Stimulated activated CD4-positive, alpha-beta T cell treated with anti-CD3 and anti-CD28 coated beads, Interleukin-1b, Interleukin-23, amount 100 ng/mL, for 48 hours (primary cell): ENCODE measurements around the gene BFAR.
A peak's percentile ranks its signal among the peaks of the same experiment; 100 is the strongest.

Experiments
- DNase-seq: peaks from one replicate; pipeline ENCODE4 v3.0.0-alpha.2; 2020

BFAR gene, protein sequence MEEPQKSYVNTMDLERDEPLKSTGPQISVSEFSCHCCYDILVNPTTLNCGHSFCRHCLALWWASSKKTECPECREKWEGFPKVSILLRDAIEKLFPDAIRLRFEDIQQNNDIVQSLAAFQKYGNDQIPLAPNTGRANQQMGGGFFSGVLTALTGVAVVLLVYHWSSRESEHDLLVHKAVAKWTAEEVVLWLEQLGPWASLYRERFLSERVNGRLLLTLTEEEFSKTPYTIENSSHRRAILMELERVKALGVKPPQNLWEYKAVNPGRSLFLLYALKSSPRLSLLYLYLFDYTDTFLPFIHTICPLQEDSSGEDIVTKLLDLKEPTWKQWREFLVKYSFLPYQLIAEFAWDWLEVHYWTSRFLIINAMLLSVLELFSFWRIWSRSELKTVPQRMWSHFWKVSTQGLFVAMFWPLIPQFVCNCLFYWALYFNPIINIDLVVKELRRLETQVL

DNA sequence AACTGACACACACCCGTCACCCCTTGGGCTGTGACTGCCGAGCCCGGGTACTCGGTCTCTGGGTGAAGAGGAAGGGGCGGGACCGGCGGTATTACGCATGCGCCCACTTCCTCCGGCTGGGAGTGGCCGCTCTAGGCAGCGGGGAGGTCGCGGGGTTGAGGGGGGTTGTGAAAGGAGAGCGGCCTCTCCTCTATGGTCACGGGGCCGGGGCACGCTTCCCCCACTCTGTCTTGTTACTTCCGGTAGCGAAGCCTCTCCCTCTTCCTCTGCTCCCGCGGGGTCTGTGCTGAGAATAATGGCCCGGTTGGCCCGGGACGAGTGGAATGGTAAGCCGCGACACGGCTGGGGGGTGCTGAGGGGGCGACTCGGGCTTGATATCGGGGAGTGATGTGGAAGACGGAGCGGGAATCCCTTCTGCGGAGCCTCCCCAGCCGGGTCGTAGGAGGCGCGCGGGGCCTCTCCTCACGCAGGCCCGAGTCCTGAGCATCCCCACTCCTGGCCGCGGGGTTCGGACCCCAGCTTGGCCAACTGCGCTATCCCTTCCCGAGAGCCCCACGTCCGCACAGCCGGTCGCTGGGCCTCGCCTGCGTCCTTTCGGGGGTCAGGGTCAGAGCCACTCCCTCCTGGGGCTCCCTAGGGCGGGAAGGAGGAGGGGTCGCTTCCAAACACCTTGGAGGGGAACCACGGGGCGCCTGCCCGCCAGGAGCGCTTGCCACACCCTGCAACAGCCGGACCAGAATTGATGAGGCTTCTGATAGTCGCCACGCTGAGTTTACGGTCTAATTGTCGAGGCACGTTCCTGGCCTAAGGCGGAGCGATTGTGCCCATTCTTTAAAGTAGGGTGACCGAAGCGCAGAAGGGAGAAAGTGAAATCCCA, at the start of gene BFAR:
Gene BFAR (plus strand): TSS at position 259 of the 877 bp plus-strand sequence. CDS start 11,396 bp downstream, outside the sequence.
- DNase-seq, result peak; percentile 99

DNA sequence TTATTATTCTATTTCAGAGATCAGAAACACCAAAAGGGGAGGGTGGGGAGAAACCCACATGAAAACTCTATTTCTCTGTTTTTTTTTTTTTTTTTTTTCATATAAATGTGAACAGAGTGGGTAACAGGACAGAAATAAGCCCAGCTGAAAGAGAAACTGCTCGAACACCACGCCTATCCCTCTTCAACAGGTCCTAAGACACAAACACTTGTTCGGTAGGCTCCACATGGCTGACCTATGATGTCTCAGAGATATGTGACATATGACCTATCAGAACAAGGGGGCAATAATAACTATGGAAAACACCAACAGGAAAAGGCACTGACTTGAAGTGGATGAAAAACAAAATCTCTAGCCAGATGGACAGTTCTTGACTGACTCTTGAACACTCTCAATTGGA, 47.5 kb upstream of the BFAR start:
- DNase-seq, result no peak

DNA sequence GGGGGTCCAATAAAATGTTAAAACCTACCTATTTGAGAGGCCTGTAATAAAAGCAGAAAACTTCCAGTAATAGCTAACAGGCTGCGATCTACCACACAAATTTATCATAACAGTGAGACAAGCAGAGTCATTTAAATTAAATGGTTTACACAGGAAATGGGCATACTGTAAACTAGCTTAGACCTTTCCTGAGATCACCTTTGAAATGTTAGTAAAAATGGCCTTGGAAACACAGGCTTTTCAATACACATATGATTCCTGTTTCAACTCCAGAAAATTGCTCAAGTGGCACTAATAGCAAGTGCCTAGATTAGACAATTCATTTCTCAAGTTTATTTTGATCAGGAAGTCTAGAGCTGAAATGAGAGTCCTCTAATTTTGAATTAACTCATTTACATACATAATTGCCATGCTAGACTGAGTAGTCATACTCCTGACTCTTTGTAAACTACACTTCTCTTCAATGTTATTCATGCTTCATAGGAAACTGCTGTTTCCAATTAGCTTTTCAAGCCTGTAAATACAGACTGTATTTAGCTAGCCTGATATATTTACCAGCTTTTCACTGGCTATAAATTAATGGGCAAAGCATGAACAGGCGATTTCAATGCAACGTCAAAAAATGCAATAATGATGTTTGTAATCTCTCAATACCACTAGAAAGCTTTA, 46.0 kb upstream of the BFAR start:
- no peak for DNase-seq

DNA sequence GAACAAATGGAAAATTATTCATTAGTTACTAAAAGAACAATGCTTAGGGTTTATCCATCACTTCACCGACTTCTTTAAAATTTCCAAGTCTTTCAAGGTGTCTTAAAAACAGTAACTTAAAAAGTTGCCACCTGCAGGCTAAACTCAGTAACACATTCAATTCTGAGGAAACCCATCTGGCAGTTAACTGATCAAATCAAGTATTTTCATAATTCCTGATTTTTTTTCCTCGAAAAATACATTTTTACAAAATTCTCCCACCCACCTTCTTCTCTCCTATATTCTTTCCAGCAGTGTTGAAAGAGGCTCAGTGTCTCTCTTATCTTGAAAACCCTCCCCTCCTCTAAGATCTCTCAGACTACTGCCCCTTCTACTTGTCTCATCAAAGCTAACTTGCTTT, 32.6 kb upstream of the BFAR start:
- no peak for DNase-seq

DNA sequence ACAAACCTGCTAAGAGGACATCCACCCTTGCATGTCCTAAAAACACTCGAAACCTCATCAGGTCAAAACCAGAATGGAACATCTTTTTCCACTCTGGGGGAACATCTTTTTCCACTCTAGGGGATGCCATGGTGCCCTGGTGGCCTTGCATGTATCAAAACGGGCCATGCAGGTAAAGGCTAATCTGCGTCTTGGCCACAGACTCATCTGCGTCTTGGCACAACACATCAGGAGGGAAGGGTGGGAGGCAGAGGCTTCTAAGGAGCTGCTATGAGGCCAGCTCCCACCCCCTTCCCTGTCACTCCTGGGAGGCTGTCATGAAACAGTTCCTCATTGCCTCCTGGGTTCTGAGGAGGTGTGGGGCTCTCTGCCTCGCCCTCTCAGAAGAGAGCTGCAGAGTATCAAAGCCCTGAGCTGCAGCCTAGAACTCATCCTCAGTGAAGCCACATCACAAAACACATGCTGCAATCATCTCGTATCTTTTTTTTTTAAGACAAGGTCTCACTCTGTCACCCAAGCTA, 30.2 kb upstream of the BFAR start:
- DNase-seq, result no peak

DNA sequence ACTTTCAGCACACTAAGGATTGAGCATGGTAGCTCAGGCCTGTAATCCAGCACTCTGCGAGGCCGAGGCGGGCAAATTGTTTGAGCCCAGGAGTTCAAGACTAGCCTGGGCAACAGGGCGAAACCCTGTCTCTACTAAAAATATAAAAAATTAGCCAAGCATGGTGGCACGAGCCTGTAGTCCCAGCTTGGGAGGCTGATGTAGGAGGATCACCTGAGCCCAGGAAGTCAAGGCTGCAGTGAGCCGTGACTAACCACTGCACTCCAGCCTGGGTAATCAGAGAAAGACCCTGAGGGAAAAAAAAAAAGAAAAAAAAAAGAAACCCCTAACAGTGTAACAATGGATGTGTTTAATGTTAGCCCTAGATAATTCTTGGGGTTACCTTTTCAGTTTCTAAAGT, 26.6 kb upstream of the BFAR start:
- DNase-seq, result no peak

DNA sequence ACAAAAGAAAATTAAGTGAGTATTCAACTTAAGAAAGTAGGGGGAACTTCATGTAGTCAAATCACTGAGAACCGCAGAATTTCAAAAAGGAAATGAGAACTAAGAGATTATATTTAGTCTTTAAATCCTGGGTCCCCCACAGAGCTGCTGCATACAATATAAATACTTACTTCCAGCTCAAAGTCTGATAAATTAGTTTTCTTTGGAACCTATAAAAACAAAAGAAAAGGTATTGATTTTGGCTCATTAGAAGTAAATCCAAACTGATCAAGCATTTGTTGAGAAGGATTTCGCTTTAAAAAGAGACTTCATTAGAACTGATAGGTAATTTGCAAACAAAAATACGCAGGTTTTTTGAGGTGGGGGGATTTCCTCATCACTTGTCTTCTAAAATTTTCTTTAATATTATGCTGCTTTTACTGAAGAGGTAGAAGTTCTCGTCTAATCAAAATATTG, 24.6 kb upstream of the BFAR start:
- DNase-seq, result no peak

DNA sequence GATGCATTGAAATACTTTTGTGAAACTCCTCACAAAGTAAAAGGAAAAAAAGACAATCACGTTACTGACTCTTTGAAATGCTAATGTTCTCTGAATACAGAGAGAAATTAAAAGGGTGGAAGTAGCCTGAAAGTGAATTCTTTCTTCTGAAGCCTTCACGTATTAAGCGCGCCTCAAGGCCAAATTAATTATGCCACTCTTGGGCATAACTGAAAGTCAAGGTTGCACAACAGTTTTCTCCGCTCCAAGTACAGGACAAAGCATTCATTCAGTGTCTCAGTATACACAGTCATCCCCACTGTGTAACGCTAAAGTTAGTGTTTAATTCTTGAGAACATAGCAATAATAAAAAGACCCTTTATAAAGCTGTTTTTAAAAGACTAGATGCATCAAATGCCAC, 24.1 kb upstream of the BFAR start:
- DNase-seq, result no peak

DNA sequence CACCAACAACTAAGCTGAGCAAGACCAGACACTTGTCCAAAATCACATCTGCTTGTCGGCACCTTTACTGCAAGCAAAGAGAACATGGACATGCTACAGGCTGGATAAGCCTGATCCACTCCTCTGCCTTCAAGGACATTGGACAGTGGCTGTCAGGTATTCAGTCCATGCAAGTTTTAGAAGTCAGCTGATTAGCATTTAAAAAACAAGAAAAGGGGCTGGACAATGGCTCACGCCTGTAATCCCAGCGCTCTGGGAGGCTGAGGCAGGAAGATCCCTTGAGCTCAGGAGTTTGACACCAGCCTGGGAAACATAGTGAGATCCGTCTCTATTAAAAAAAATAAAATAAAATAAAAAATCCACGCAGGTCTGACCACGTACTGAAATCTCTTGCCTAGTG, 23.0 kb upstream of the BFAR start:
- DNase-seq, result no peak

DNA sequence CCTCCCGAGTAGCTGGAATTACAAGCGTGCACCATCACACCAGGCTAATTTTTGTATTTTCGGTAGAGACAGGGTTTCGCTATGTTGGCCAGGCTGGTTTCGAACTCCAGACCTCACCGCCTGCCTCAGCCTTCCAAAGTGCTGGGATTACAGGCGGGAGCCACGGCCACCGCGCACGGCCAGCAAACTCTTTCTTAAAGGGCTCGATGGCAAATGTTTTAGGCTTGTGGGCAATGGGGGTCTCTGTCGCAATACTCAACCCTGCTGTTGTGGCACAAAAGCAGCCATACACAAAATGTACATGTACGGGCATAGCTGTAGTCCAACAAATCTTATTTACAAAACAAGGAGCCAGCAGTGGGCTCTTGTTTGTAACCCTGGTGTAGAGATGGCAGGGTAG, 21.1 kb upstream of the BFAR start:
- DNase-seq, result no peak

DNA sequence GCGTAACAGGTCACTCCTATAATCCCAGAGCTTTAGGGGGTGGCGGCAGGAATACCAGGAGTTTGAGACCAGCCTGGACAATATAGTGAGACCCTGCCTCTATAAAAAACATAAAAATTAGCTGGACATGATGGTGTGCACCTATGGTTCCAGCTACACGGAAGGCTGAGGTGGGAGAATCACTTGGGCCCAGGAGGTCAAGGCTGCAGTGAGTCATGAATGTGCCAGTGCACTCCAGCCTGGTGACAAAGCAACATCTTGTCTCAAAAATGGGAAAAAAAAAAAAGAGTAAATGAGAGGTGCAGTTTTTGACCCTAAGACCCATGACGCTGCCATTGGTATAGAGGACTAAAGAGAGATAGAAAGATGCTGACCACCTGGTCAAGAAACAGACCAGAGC, 18.8 kb upstream of the BFAR start:
- no peak for DNase-seq

DNA sequence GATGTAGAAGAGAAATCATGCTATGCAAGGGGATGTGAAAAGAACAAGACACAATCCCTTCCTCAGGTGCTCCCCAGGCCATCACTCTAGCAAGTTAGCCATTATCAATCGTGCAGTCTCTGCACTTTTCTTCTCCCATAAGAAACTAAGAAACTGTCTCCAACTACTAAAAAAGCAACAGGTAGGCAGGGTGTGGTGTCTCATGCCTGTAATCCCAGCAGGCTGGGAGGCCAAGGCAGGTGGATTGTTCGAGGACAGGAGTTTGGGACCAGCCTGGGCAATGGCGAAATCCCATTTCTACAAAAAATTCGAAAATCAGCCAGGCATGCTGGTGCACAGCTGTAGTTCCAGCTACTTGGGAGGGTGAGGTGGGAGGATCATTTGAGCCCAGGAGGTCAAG, 16.5 kb upstream of the BFAR start:
- no peak for DNase-seq

DNA sequence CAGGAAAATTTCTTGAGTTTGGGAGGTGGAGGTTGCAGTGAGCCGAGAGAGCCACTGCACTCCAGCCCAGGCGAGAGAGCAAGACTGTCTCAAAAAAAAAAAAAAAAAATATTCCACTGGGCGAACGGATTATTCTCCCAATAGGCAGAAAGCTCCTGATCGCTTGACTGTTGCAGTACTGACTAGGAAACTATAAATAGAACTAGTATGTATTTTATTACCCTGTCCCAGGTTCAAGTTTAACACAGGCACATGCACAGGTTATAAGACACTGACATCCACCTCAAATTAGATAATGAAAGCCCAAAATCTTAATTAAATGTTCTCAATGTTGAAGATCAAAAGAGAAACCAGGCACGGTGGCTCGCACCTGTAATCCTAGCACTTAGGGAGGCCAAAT, 14.2 kb upstream of the BFAR start:
- no peak for DNase-seq

DNA sequence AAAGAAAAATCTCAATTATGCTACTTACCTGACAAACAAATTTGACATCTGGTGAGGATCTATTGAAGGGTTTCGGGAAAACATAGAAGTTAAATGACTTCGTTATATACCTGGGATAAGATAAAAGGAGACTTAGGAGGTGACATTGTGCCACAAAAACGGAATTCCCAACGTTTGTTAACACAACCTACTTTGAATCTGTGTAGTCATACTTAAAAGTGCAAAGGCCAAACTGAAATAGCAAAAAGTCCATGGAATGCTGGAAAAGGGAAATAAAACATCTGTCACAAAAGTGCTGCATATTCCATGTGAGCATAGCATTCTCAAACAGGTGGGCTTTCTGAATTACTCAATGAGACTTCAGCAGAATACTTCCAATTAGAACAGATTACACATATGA, 5.7 kb upstream of the BFAR start:
- DNase-seq, result no peak

DNA sequence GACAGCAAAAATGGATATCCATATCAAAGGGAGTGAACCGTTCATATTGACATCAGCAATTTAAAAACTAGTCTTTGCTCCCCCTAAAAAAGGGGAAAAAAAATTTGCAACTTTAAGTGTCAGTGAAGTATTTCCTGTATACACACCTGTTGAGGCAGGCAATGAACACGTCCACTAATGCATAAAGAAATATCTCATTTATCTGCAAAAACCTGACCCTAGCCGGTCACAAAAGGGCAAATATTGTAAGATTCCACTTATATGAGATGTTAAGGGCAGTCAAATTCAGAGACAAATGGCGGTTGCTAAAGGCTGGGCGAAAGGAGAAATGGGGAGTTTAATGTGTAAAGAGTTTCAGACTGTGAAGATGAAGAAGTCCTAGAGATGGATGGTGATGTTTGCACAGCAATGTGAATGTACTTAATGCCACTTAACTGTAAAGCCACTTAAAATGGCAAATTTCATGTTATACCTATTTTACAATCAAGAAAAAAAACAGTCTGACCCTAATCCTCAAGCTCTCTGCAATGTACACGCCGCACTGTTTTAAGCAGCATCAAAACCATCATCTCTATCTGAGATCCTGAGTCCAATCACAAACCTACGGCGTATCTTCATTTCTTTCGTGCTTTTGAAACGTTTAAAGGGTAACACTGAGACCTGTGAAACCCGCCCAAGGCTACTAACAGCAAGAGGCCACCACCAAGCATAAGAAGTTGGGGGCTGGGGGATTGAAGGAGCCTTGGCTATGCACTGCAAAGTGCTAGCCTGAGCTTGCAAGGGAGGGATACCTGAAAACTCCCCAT, 3.7 kb upstream of the BFAR start:
- DNase-seq, result no peak

DNA sequence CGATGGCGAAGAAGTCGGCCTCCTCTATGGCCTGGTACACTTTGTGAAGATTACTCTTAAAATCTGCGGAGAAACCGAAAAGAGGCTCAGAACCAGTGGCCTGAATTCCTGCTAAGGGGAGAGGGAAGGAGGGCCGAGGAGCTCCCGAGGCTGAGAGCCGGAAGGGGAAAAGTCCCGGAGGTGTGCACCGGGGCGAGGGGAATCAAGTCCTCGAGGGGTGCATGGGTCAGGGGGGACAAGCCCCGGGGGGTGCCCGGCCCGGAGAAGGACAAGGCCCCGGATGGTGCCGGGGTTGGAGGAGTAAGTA, 3.2 kb upstream of the BFAR start:
- DNase-seq, result peak; percentile 30

DNA sequence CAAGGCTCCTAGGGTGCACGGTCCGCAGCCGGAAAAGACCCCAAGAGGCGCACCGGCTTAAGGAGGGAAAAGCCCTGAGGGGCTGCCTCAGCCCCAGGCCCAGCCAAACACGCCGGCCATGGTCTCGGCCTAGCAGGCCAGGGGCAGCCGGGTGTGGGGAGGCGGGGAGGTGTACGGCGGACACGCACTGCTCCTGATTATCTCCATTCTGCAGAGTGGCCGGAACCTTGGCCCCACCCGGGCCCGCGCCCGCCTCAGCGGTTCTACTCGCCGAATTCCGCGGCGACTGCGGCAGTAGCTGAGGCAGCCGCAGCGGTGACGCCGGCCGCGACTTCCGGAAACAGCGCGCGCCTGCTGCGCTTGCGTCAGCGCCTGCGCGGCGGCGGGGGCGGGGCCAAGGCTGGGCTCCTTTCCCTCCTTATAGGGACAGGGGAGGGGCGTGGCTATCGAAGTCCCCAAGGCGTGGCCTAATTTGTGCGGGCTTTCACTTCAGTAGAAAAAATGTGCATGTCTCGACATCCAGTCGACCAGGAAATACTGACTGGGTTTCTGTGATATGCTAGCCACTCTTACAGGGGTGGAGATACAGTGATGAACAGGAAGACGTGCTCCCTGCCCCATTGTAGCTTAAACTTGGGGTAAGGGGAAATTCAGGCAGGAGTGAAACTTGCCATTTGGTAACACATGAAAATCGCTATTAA, 2.7 kb upstream of the BFAR start, which contains the start of gene PARN:
Gene PARN (minus strand): TSS at position 342 of the 701 bp plus-strand sequence. CDS start 135 bp downstream, at position 207.
- peak; percentile 98 for DNase-seq

DNA sequence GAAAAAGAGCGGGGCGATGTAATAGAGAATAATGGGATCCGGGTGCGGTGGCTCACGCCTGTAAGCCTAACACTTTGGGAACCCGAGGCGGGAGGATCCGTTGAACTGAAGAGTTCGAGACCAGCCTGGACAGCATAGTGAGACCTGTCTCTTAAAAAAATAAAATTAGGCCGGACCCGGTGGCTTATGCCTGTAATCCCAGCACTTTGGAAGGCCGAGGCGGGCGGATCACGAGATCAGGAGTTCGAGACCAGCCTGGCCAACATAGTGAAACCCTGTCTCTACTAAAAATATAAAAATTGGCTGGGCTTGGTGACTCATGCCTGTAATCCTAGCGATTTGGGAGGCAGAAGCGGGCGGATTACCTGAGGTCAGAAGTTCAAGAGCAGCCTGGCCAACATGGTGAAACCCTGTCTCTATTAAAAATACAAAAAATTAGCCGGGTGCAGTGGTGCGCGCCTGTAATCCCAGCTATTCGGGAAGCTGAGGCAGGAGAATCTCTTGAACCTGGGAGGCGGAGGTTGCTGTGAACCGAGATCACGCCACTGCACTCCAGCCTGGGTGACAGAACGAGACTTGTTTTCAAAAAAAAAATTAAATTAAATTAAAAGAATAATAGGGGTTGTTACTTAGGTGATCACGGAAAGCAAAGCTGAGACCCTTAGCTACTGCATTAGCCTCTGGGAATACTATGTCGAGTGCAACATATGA, 2.0 kb upstream of the BFAR start:
- peak; percentile 2 for DNase-seq

DNA sequence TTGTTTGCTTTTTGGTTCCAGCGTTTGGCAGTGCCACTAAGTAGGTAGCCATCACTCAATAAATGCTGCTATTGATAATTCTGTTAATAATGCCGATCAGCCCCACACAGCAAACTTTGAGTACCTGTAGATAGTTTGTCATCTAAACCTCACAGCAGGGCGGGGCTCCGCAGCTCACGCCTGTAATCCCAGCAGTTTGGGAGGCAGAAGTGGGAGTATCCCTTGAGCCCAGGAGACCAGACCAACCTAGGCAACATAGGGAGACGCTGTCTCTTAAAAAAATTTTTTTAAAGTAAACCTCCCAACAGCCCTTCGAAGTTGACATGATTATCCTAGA, 1.6 kb downstream of the BFAR start:
- DNase-seq, result no peak

DNA sequence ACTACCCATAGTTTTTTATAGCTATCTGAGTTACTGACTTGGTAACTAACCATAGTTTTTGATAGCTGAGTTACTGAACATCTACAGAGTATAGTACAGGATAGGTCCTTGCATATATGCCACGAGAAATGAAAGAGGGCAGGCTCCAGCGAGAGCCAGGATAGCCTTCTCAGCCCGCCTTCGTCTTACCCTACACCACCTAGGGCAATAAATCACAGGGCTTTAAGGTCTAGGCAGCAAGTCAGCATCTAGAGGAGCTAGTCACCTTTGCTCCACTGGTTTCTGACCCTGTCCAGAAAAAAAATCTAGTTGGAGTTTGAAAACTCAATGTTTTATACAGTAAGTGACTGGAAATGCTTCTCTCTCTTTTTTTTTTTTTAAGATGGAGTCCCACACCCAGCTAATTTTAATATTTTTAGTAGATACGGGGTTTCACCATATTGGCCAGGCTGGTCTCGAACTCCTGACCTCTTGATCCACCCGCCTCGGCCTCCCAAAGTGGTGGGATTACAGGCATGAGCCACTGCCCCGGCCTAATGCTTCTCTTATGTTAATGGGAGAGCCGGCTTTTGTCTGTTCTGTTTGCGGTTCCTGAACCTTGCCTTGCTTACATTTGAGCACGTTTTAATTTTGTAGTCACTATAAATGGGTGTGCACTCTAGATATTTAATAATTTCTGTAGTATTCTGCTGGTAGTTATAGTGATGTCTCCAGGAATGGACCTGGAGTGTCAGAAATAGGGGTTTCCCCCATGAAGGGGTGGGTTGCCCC, 2.8 kb downstream of the BFAR start:
- no peak for DNase-seq
